Measurements from ENCODE around the gene MRPL22.

- TF ChIP-seq EZH2 (IDR thresholded peaks at IDR 0.05) (no peak), POLR2AphosphoS5 (IDR thresholded peaks at IDR 0.05; ENCODE audit: borderline replicate concordance, low read depth, low read length) (no peak), FOXP2 (optimal IDR thresholded peaks at IDR 0.05; ENCODE audit: control extremely low read depth, extremely low read length, insufficient read depth) (no peak)
Measured at GRCh38 chr5:154971501-154971900, 30.6 kb downstream of the MRPL22 start.
